GM23338 (cell line): ENCODE data around the gene FRAS1. TPM values are rescaled to one million over a fixed set of nuclear protein-coding genes. Genes with fewer than 3 reads are reported as not detected.

Source experiments
- ATAC-seq: fragments of 200-7000 bp; cut with Tn5 transposase; 3 replicates; pipeline ENCODE4 v1.9.1; 2020
- DNase-seq: peaks from one replicate; pipeline ENCODE4 v3.0.0-alpha.2; 2015; ENCODE audit warnings: low spot score
- H2AFZ ChIP-seq: fragments of 200-600 bp; sonication (generic); 2 replicates; pipeline ENCODE4 v1.8.0; 2016; ENCODE audit warnings: antibody characterized with exemption, mild to moderate bottlenecking, moderate library complexity
- H3F3A ChIP-seq: fragments of 200-600 bp; sonication (generic); replicated peaks from 2 replicates; pipeline ENCODE4 v1.8.0; 2017; ENCODE audit warnings: antibody characterized with exemption, mixed run types, low read depth
- H3K27ac ChIP-seq: fragments of 200-600 bp; sonication (generic); 2 replicates; pipeline ENCODE4 v1.6.1; 2016; ENCODE audit warnings: low read depth
- H3K27me3 ChIP-seq: fragments of 200-600 bp; sonication (generic); 2 replicates; pipeline ENCODE4 v1.8.0; 2016; ENCODE audit warnings: mild to moderate bottlenecking, mixed run types, moderate library complexity; ENCODE audit not compliant: insufficient read depth
- H3K36me3 ChIP-seq: fragments of 200-600 bp; sonication (generic); 2 replicates; pipeline ENCODE4 v1.8.0; 2016; ENCODE audit warnings: mild to moderate bottlenecking; ENCODE audit not compliant: insufficient read depth
- H3K4me1 ChIP-seq: fragments of 200-600 bp; sonication (generic); 2 replicates; pipeline ENCODE4 v1.8.0; 2016; ENCODE audit warnings: mild to moderate bottlenecking, moderate library complexity; ENCODE audit not compliant: insufficient read depth
- H3K4me2 ChIP-seq: fragments of 200-600 bp; sonication (generic); 2 replicates; pipeline ENCODE4 v1.7.1; 2017; ENCODE audit warnings: mixed run types
- H3K4me3 ChIP-seq: fragments of 200-600 bp; sonication (generic); 2 replicates; pipeline ENCODE4 v1.6.1; 2016; ENCODE audit warnings: mixed run types
- H3K79me2 ChIP-seq: fragments of 200-600 bp; sonication (generic); replicated peaks from 2 replicates; pipeline ENCODE4 v1.8.0; 2017; ENCODE audit warnings: mild to moderate bottlenecking; ENCODE audit not compliant: insufficient read depth
- H3K9me2 ChIP-seq: fragments of 200-600 bp; sonication (generic); 2 replicates; pipeline ENCODE4 v1.8.0; 2017; ENCODE audit not compliant: insufficient read depth
- H4K20me1 ChIP-seq: fragments of 200-600 bp; sonication (generic); replicated peaks from 2 replicates; pipeline ENCODE4 v1.8.0; 2017; ENCODE audit warnings: mild to moderate bottlenecking; ENCODE audit not compliant: insufficient read depth
- H3K27ac Mint-ChIP-seq: 2 replicates; pipeline ENCODE4 v1.8.0; 2020; ENCODE audit warnings: inconsistent platforms, mild to moderate bottlenecking, moderate library complexity, mixed read lengths
- H3K27me3 Mint-ChIP-seq: 3 replicates; pipeline ENCODE4 v1.8.0; 2022; ENCODE audit warnings: low read depth, mild to moderate bottlenecking, moderate library complexity, mixed read lengths, inconsistent platforms; ENCODE audit not compliant: insufficient read depth, poor library complexity
- H3K36me3 Mint-ChIP-seq: 3 replicates; pipeline ENCODE4 v1.8.0; 2021; ENCODE audit warnings: low read depth, mild to moderate bottlenecking, inconsistent platforms, moderate library complexity, mixed read lengths
- H3K4me1 Mint-ChIP-seq: 3 replicates; pipeline ENCODE4 v1.8.0; 2020; ENCODE audit warnings: mild to moderate bottlenecking, inconsistent platforms, mixed read lengths
- H3K4me3 Mint-ChIP-seq: 3 replicates; pipeline ENCODE4 v1.8.0; 2021; ENCODE audit warnings: moderate library complexity, mild to moderate bottlenecking, inconsistent platforms, mixed read lengths
- H3K9me3 Mint-ChIP-seq: 3 replicates; pipeline ENCODE4 v1.8.0; 2020; ENCODE audit warnings: moderate library complexity, mild to moderate bottlenecking, inconsistent platforms, mixed read lengths
- CREB1 ChIP-seq: fragments of 250-450 bp; sonication (Bioruptor Pico); IDR thresholded peaks from 2 replicates; pipeline ENCODE4 v1.5.0; 2020; ENCODE audit warnings: low read depth, mild to moderate bottlenecking, moderate library complexity
- CTCF ChIP-seq, 2 experiments: fragments of 200-600 bp in 1 of 2; sonication (generic) in 1 of 2; conservative IDR thresholded peaks; 2 replicates each; pipeline versions ENCODE4 v1.5.1 to v1.6.1; 2016 to 2017; ENCODE audit warnings: antibody characterized with exemption in 2 of 2, low read depth in 2 of 2, mild to moderate bottlenecking in 2 of 2, moderate library complexity in 1 of 2
- ETS1 ChIP-seq: IDR thresholded peaks from 2 replicates; pipeline ENCODE4 v1.6.1; 2016; ENCODE audit warnings: antibody characterized with exemption
- EZH2 ChIP-seq: fragments of 200-600 bp; sonication (generic); IDR thresholded peaks from one replicate; pipeline ENCODE4 v1.8.0; 2017; ENCODE audit warnings: antibody characterized with exemption, mild to moderate bottlenecking, low read depth; ENCODE audit not compliant: unreplicated experiment
- EZH2phosphoT487 ChIP-seq: fragments of 200-600 bp; sonication (generic); IDR thresholded peaks from one replicate; pipeline ENCODE4 v1.8.1; 2018; ENCODE audit warnings: antibody characterized with exemption; ENCODE audit not compliant: unreplicated experiment
- JUNB ChIP-seq: IDR thresholded peaks from one replicate; pipeline ENCODE4 v1.6.1; 2016; ENCODE audit warnings: antibody characterized with exemption; ENCODE audit not compliant: unreplicated experiment
- NANOG ChIP-seq: IDR thresholded peaks from 2 replicates; pipeline ENCODE4 v1.6.1; 2016; ENCODE audit warnings: antibody characterized with exemption, borderline replicate concordance
- POLR2AphosphoS5 ChIP-seq: IDR thresholded peaks from 2 replicates; pipeline ENCODE4 v1.6.1; 2016; ENCODE audit warnings: antibody characterized with exemption, low read depth
- REST ChIP-seq: IDR thresholded peaks from one replicate; pipeline ENCODE4 v1.6.1; 2018; ENCODE audit warnings: antibody characterized with exemption; ENCODE audit not compliant: unreplicated experiment
- STAT1 ChIP-seq: IDR thresholded peaks from one replicate; pipeline ENCODE4 v1.6.1; 2016; ENCODE audit warnings: antibody characterized with exemption; ENCODE audit not compliant: unreplicated experiment
- ZNF114 ChIP-seq: fragments of 250-450 bp; sonication (Bioruptor Pico); IDR thresholded peaks from 2 replicates; pipeline ENCODE4 v1.5.0; 2020; ENCODE audit warnings: mild to moderate bottlenecking, moderate library complexity
- ZNF462 ChIP-seq: fragments of 250-450 bp; sonication (Bioruptor Pico); IDR thresholded peaks from 2 replicates; pipeline ENCODE4 v1.5.0; 2020; ENCODE audit warnings: mild to moderate bottlenecking, moderate library complexity
- polyA plus RNA-seq: library from polyadenylated mRNA; unstranded; fragments of >200 nt; fragmentation: Nextera tagmentation; extraction: Ambion mirVana; gene quantifications from 2 replicates; pipeline ENCODE4 v1.2.1, GENCODE V29; 2016
- total RNA-seq: library from RNA; depleted of rRNA; stranded (reverse); fragments of >200 nt; shearing (Covaris generic); gene quantifications from 2 replicates; pipeline ENCODE4 v1.2.3, GENCODE V29; 2014

Gene FRAS1
- total and polyA plus RNA-seq, 2 experiments from 2014 or later = 12.4 to 108 TPM

- TF ChIP-seq CTCF (conservative IDR thresholded peaks at IDR 0.05; ENCODE audit: low read depth in 2 of 2) (no peak), ZNF114 (no peak)
Observed at GRCh38 chr4:78441756-78442155, 384.6 kb downstream of the FRAS1 start (continued).

GRCh38 chr4:78446619-78447018, 389.5 kb downstream of the FRAS1 start:
- Mint-ChIP-seq H3K4me3 (no peak overlapping the region), H3K27ac (no peak overlapping the region), H3K4me1 (peaks cover 5% of the 10 kb centered on the region; the same call in 2 of the 3 replicates), H3K9me3 (no peaks in the 10 kb centered on the region), H3K36me3 (peaks cover 32% of the 10 kb centered on the region), H3K27me3 (no peaks in the 10 kb centered on the region)
- Histone ChIP-seq H3K27me3 (no peaks in the 10 kb centered on the region), H2AFZ (no peak overlapping the region), H3K79me2 (no peaks in the 10 kb centered on the region), H3F3A (no peaks in the 10 kb centered on the region), H3K4me2 (no peak overlapping the region), H3K36me3 (peaks cover 28% of the 10 kb centered on the region), H3K27ac (no peak overlapping the region), H3K9me2 (no peaks in the 10 kb centered on the region), H3K4me1 (no peaks in the 10 kb centered on the region), H3K4me3 (no peak overlapping the region), H4K20me1 (peaks cover 6% of the 10 kb centered on the region)
- ATAC-seq (no peak), DNase-seq (no peak)
- TF ChIP-seq CREB1 (CRISPR knock-in tag) (no peak), STAT1 (no peak), REST (no peak), ZNF114 (no peak), ETS1 (no peak), EZH2phosphoT487 (no peak), JUNB (no peak), EZH2 (no peak), POLR2AphosphoS5 (no peak), NANOG (no peak), ZNF462 (CRISPR knock-in tag) (no peak)
